Measurements from ENCODE around the gene SGK1. TPM values are rescaled to one million over a fixed set of nuclear protein-coding genes. Genes with fewer than 3 reads are reported as not detected.
A peak's percentile ranks its signal among the peaks of the same experiment; 100 is the strongest.

SGK1 gene
- polyA plus RNA-seq, 2 of the 4 experiments (the other 2 are of a cell fraction) = 41.3 to 131 TPM

DNA sequence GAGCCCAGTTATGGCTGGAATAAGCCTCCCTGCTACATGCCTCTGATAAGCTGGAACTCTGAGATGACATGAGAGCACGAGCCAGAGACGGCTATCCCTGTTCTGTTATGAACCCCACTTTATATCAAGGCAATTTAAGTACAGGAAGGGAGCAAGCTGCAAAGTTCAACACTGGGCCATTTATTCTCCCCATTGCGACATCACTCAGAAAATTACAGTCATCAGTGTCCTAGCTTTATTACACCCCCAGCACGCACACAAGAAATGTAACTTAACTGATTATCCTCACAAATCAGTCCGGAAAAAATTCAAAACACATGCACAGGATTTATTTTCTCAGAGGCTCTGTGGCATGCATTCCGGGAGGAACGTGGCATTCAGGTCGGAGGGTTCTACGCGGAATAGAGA, 140.2 kb downstream of the SGK1 start:
- Histone ChIP-seq H3K4me1 (peaks cover 34% of the 10 kb centered on the region), H3K4me3 (peak overlapping the region; percentile 14; the same call in 1 of the 3 replicates), H3K9me3 (no peaks in the 10 kb centered on the region), H3K4me2 (peak overlapping the region; percentile 76), H3K27ac (peak overlapping the region; percentile 71 to 89)
- no peak for DNase-seq (ENCODE audit: low read depth in 1 of 2, low spot score in 1 of 2)
- POLR2A ChIA-PET = interaction anchor here (1.1 kb wide), 1 partner anchor 110 kb away, joined by 3 read pairs; no protein-coding TSS in a partner anchor
- no peak for ATAC-seq
- CTCF ChIA-PET = interaction anchor here (0.6 to 3.3 kb wide), 32 partner anchors 12 to 761 kb away, joined by 3 to 17 read pairs (median 4); no protein-coding TSS in a partner anchor
- TF ChIP-seq NPAS2 (CRISPR knock-in tag; IDR thresholded peaks at IDR 0.05; ENCODE audit: borderline replicate concordance) = no peak
- TF ChIP-seq CEBPB (IDR thresholded peaks at IDR 0.05) = peak; percentile 49 to 66; a peak in 3 of 4 replicates
- no peak for TF ChIP-seq TFCP2L1 (CRISPR knock-in tag; IDR thresholded peaks at IDR 0.05)
- no peak for FAIRE-seq
- 89% methylated on average over 10 of the region's 10 CpGs for WGBS (ENCODE audit: missing lambda C conversion rate)

DNA sequence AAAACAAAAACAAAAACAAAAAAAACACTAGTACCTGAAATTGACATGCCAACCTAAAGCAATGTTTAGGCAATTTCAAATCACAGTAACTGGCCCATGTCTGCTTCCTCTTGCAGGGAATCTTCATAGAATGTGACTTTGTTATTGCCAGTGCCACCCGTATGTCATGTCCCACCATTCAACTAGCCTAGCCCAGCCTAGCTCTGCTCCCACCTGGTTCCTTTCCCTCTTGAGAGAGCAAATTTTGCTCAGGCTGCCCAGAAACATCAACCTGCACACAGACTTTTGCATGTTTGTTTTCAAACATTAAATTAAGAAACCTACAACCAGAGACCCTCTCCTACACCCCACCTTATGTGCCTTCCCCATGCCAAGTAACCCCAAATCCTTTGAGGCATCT, 140.7 kb downstream of the SGK1 start:
- H3K4me3 ChIP-seq = no peak overlapping the region
- H3K4me2 ChIP-seq = no peak overlapping the region; the same call in 2 of the 3 replicates
- peak overlapping the region; percentile 71 to 89 for H3K27ac ChIP-seq
- WGBS (ENCODE audit: missing lambda C conversion rate) = 100% methylated on average over 1 of the region's 1 CpG
- CTCF ChIA-PET = interaction anchor here (0.9 to 3.3 kb wide), 18 partner anchors 13 to 762 kb away, joined by 3 to 17 read pairs (median 4); no protein-coding TSS in a partner anchor
- FAIRE-seq = no peak
- no peaks in the 10 kb centered on the region for H3K9me3 ChIP-seq
- no peak for TF ChIP-seq MAZ (IDR thresholded peaks at IDR 0.05; ENCODE audit: borderline replicate concordance, low read depth, low read length)
- DNase-seq (ENCODE audit: low read depth in 1 of 2, low spot score in 1 of 2) = no peak
- peaks cover 33% of the 10 kb centered on the region for H3K4me1 ChIP-seq
- POLR2A ChIA-PET = no interaction called here
- ATAC-seq = no peak

DNA sequence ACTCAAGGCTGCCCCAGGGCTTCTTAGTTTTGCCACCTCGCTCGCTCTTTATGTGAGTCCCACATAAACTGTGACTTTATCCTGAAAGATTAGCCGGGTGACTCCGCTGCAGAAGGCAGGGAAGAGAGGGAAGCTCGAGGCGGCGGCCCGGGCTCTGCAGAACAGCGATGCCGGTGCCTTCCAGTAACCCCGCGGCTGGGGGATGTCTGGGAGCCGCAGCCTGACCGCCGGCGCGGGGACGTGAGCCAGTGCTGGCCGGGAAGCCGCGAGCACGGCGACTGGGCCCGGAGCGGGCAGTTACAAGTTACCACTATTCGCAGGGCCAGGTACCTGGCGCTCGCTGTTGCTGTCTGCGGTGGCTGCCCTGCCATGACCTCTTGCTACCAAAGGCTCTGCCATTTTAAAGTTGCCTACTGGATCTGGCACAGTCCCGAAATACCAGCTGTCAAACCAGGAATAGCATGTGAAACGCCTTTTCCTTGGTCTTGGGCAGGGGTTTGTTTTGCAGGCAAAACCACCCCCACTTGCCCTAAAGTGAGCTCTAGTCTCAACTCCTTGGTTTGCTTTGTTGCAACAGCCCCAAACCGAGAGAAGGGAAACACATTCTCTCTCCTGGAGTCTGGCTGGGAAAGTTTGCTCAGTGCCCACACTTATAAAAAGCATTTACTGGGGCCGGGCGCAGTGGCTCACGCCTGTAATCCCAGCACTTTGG, 141.5 kb downstream of the SGK1 start:
- CTCF ChIA-PET = interaction anchor here (0.7 to 2.9 kb wide), 5 partner anchors 157 to 706 kb away, joined by 3 to 11 read pairs (median 4); no protein-coding TSS in a partner anchor
- DNase-seq (ENCODE audit: low read depth in 1 of 2, low spot score in 1 of 2) (no peak), ATAC-seq (no peak), FAIRE-seq (no peak)
- peaks cover 41% of the 10 kb centered on the region for H3K4me1 ChIP-seq
- H3K4me2 ChIP-seq = peak overlapping the region; percentile 88
- H3K27ac ChIP-seq = peak overlapping the region; percentile 99 to 100
- TF ChIP-seq, protein P1, sequence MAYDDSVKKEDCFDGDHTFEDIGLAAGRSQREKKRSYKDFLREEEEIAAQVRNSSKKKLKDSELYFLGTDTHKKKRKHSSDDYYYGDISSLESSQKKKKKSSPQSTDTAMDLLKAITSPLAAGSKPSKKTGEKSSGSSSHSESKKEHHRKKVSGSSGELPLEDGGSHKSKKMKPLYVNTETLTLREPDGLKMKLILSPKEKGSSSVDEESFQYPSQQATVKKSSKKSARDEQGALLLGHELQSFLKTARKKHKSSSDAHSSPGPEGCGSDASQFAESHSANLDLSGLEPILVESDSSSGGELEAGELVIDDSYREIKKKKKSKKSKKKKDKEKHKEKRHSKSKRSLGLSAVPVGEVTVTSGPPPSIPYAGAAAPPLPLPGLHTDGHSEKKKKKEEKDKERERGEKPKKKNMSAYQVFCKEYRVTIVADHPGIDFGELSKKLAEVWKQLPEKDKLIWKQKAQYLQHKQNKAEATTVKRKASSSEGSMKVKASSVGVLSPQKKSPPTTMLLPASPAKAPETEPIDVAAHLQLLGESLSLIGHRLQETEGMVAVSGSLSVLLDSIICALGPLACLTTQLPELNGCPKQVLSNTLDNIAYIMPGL (CRISPR knock-in tag; IDR thresholded peaks at IDR 0.05; ENCODE audit: borderline replicate concordance) = no peak
- TF ChIP-seq ZC3H11A (IDR thresholded peaks at IDR 0.05) (no peak), HOXA7 (CRISPR knock-in tag; IDR thresholded peaks at IDR 0.05) (no peak), EP300 (IDR thresholded peaks at IDR 0.05) (no peak)
- TF ChIP-seq, protein P2, sequence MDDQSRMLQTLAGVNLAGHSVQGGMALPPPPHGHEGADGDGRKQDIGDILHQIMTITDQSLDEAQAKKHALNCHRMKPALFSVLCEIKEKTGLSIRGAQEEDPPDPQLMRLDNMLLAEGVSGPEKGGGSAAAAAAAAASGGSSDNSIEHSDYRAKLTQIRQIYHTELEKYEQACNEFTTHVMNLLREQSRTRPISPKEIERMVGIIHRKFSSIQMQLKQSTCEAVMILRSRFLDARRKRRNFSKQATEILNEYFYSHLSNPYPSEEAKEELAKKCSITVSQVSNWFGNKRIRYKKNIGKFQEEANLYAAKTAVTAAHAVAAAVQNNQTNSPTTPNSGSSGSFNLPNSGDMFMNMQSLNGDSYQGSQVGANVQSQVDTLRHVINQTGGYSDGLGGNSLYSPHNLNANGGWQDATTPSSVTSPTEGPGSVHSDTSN (IDR thresholded peaks at IDR 0.05) = no peak
- POLR2A ChIA-PET = interaction anchor here (1.0 kb wide), 1 partner anchor 374 kb away, joined by 3 read pairs; no protein-coding TSS in a partner anchor
- H3K4me3 ChIP-seq = peak overlapping the region; percentile 81; the same call in 2 of the 3 replicates
- WGBS (ENCODE audit: missing lambda C conversion rate) = 92% methylated on average over 26 of the region's 35 CpGs
- H3K9me3 ChIP-seq = no peaks in the 10 kb centered on the region

DNA sequence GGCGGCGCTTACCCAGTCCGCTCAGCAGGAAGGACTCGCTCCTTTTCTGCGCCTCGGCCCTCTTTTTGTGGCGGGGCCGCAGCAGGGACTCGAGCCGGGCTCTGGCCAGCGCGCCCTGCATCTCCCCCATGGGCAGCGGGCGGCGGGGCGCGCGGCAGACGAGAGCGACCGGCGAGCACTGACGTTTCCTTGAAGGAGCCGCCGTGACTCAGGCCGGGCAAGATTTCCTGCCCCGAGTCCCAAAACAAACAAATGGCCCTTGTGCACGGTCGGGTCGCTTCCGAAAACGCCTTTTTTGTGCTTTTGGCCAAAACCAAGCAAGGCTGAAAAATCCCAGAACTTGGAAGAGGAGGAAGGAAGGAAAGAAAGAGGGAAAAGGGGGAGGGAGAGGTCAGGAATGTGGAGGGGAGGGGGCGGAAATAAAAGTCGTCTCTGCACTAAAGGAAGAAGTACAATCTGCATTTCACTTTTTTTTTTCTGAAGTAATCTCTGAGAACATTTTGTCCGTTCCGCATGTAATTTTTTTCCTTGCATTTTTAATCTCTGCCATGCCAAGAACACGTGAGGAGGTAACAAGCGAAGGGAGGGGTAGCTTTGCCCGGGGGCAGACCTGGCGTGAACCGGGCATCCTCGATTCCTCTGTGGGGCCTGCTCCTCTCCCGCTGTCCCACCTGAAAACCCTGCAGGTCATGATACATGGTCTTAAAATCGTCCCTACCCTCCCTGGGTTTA, 142.2 kb downstream of the SGK1 start:
- peak; percentile 34 to 70 for DNase-seq (ENCODE audit: low read depth in 1 of 2, low spot score in 1 of 2)
- peak overlapping the region; percentile 88 for H3K4me2 ChIP-seq
- peak overlapping the region; percentile 99 to 100 for H3K27ac ChIP-seq
- peaks cover 48% of the 10 kb centered on the region for H3K4me1 ChIP-seq
- no peak for FAIRE-seq
- peak; percentile 58 to 60 for ATAC-seq
- TF ChIP-seq HOXB13 (CRISPR knock-in tag; IDR thresholded peaks at IDR 0.05; ENCODE audit: low read depth) (no peak), POLR2A (IDR thresholded peaks at IDR 0.05; ENCODE audit: low read length) (peak; percentile 25), SREBF2 (IDR thresholded peaks at IDR 0.05) (no peak)
- TF ChIP-seq, protein P3, sequence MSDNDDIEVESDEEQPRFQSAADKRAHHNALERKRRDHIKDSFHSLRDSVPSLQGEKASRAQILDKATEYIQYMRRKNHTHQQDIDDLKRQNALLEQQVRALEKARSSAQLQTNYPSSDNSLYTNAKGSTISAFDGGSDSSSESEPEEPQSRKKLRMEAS (IDR thresholded peaks at IDR 0.05) = no peak
- H3K9me3 ChIP-seq = no peaks in the 10 kb centered on the region
- WGBS (ENCODE audit: missing lambda C conversion rate) = 10% methylated on average over 17 of the region's 44 CpGs
- peak overlapping the region; percentile 81 for H3K4me3 ChIP-seq
- CTCF ChIA-PET = interaction anchor here (0.7 kb wide), 1 partner anchor 158 kb away, joined by 4 read pairs; no protein-coding TSS in a partner anchor
- POLR2A ChIA-PET = interaction anchor here (1.0 kb wide), 1 partner anchor 375 kb away, joined by 3 read pairs; no protein-coding TSS in a partner anchor
